Non-pigmented ciliary epithelial cell (primary cell): Measurements from ENCODE around the gene MCHR1.

Experiments used
- DNase-seq: peaks from one replicate; pipeline ENCODE4 v3.0.0-alpha.2; 2010; ENCODE audit warnings: low read depth

MCHR1 gene

DNA sequence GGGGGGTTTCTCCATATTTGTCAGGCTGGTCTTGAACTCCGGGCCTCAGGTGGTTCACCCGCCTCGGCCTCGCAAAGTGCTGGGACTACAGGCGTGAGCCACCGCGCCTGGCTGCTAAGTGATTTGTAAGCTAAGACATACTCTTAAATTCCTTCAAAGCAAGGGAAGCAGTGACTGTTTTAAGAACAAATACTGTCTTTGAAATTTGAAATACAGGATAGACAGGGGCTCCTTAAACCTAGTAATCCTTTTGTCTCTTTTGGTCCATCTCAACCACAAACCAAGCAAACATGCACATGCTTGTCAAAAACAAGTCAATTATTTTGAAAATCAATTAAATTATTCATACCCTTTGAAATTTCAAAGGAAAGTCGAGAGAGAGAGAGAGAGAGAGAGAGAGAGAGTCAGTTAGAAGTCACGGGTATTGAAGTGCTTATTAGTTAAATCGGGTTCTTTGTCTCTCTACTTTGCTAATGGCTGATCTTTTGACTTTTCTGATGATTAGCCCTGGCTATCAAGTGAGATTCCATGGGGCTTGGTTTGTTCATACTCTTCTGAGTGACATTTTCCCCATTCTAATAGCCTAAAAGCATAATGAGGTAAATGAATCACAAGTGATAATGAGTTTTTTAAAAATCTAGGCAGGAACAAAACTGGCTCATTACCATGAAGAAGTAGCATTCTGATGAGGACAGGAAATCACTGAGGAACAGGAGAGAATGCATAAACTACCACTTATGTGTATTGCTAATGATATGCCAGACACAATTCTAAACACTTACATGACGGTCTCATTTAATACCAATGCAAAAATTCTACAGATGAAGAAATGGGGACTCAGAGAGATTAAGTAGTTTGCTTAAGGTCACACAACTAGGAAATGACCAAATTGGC is 48.0 kb downstream of the MCHR1 start:
- no peak for DNase-seq

DNA sequence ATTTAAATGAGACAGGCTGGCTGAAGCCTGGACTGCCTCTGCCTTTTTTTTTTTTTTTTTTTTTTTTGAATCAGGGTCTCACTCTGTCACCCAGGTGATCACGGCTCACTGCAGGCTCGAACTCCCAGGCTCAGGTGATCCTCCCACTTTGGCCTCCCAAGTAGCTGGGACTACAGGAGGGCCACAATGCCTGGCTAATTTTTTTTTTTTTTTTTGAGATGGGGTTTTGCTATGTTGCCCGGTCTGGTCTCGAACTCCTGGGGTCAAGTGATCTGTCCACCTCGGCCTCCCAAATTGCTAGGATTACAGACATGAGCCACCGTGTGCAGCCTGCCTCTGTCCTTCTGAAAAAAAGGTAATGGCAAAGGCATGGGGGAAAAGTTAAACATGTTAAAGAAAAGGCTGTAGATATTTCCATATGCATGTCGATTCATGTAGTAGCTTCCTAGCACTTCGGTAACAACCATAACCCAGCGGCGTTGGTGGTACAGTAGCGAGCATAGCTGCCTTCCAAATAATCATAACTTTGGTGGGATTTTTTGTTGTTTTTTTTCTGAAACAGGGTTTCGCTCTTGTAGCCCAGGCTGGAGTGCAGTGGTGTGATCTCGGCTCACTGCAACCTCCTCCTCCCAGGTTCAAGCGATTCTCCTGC is 48.8 kb downstream of the MCHR1 start:
- no peak for DNase-seq

DNA sequence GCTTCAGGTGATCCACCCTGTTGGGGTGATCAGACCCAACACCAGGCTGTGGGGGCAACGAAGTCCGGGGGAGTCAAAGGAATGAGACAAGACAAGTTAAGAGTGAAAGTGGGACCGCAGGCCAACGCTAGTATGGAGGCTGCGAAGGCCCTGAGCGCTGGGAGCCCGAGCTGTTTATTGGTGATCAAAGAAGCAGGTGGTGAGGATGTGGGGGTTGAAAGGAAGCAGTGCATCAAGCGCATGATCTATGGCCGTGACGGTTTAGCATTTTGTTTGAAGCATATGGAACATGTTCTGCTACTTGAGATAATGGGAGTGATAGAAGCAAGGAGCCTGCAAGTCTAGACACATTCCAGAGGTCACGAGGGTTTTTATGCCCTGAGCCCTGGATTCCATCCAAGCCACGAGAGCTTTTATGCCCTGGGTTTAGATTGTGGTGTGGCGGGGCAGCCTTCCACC is 49.5 kb downstream of the MCHR1 start:
- DNase-seq: peak; percentile 32

DNA sequence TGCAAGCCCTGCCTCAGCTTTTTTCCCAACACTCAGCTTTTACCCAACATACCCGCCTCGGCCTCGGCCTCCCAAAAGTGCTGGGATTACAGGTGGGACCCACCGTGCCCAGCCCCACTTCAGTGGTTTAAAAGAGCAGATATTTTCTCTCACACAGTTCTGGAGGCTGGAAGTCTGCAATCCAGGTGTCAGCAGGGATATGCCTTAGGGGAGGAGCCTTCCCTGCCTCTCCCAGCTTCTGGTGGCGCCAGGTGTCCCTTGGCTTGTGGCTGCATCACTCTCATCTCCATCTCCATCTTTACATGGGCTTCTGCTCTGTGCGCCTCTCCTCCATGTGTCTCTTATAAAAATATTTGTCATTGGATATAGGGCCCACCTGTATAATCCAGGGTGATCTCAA is 50.0 kb downstream of the MCHR1 start:
- DNase-seq: no peak
